ENCODE results near the gene GJA4.

GRCh38 chr1:34781844-34782391 is 10.9 kb upstream of the GJA4 start:
- TF ChIP-seq CTCF (IDR thresholded peaks at IDR 0.05; ENCODE audit: insufficient read depth, low read length), result no peak
- no peak for TF ChIP-seq POLR2AphosphoS5 (IDR thresholded peaks at IDR 0.05; ENCODE audit: low read depth)

Measured in HL-60 (cell line).